SK-N-MC (cell line): Measurements from ENCODE around the gene AGR3.
"Not testable (repeated sequence)": the region's sequence is repeated elsewhere in the genome, so short reads cannot be mapped to it uniquely, and the experiment has no call there.

ENCODE experiments used
- EZH2 ChIP-seq: fragments of 200-600 bp; sonication (generic); IDR thresholded peaks from one replicate; pipeline ENCODE4 v1.6.1; 2017; ENCODE audit warnings: antibody characterized with exemption
- POLR2AphosphoS5 ChIP-seq: IDR thresholded peaks from 2 replicates; pipeline ENCODE4 v1.6.1; 2012; ENCODE audit warnings: mild to moderate bottlenecking, low read depth, low read length, borderline replicate concordance

DNA sequence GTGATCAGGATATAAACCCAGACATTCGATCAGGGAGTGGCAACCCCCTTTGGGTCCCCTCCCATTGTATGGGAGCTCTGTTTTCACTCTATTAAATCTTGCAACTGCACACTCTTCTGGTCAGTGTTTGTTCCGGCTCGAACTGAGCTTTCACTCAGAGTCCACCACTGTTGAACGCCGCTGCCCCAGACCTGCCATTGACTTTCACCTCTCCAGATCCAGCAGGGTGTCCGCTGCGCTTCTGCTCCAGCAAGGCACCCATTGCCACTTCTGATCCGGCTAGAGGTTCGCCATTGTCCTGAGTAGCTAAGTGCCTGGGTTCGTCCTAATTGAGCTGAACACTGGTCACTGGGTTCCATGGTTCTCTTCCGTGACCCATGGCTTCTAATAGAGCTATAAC, 28.6 kb downstream of the AGR3 start:
- TF ChIP-seq EZH2, POLR2AphosphoS5: not testable (repeated sequence)
